Panc1 (cell line): ENCODE results near the gene FUT7. TPM values are rescaled to one million over a fixed set of nuclear protein-coding genes. Genes with fewer than 3 reads are reported as not detected.
A peak's percentile ranks its signal among the peaks of the same experiment; 100 is the strongest.

Experiments used
- ATAC-seq: fragments of 200-7000 bp; cut with Tn5 transposase; 2 replicates; pipeline ENCODE4 v1.9.1; 2020; ENCODE audit warnings: mild to moderate bottlenecking, moderate library complexity
- BruUV-seq: library from RNA; stranded (reverse); fragments of 400-500 nt; replicated peaks from 2 replicates; lab custom pipeline; 2021; lab: Mats Ljungman, UMichigan
- CTCF ChIA-PET: fragments of 300-600 bp; sonication (Branson Sonifier 250); formaldehyde crosslinking; loops from one replicate; lab custom pipeline; 2022; ENCODE audit warnings: antibody characterized with exemption; lab: Charles Lee
- POLR2A ChIA-PET: fragments of 300-600 bp; sonication (Branson Sonifier 250); formaldehyde crosslinking; loops from one replicate; lab custom pipeline; 2022; ENCODE audit warnings: antibody characterized with exemption; lab: Charles Lee
- DNase-seq: peaks from one replicate; pipeline ENCODE4 v3.0.0-alpha.2; 2010; ENCODE audit warnings: low read depth, low spot score
- H3K27ac ChIP-seq: 2 replicates; pipeline ENCODE4 v1.5.1; 2011; ENCODE audit warnings: mild to moderate bottlenecking, low read length, inconsistent platforms
- H3K27me3 ChIP-seq: fragments of 200-500 bp; sonication (Bioruptor generic); 2 replicates; pipeline ENCODE4 v1.6.0; 2014; ENCODE audit warnings: low read length, inconsistent platforms; ENCODE audit not compliant: control insufficient read depth, insufficient read depth
- H3K36me3 ChIP-seq: fragments of 200-500 bp; sonication (Bioruptor generic); 2 replicates; pipeline ENCODE4 v1.5.1; 2014; ENCODE audit warnings: inconsistent platforms, mild to moderate bottlenecking, low read length, moderate library complexity; ENCODE audit not compliant: control insufficient read depth, insufficient read depth
- H3K4me1 ChIP-seq: 2 replicates; pipeline ENCODE4 v1.5.1; 2011; ENCODE audit warnings: inconsistent platforms, mild to moderate bottlenecking, low read length, moderate library complexity; ENCODE audit not compliant: control insufficient read depth, insufficient read depth
- H3K4me3 ChIP-seq, 2 experiments: 2 replicates each; pipeline ENCODE4 v1.5.1; 2011 to 2012; ENCODE audit warnings: low read depth in 2 of 2, low read length in 2 of 2, mild to moderate bottlenecking in 2 of 2, inconsistent platforms in 1 of 2, moderate library complexity in 1 of 2
- H3K9me3 ChIP-seq: fragments of 200-500 bp; sonication (Bioruptor generic); 2 replicates; pipeline ENCODE4 v1.5.1; 2014; ENCODE audit warnings: low read depth, mild to moderate bottlenecking, inconsistent platforms, low read length, moderate library complexity; ENCODE audit not compliant: control insufficient read depth, insufficient read depth
- POLR2AphosphoS5 ChIP-seq: IDR thresholded peaks from 2 replicates; pipeline ENCODE4 v1.6.1; 2012; ENCODE audit warnings: mild to moderate bottlenecking, low read depth, low read length, moderate library complexity
- SIN3A ChIP-seq: IDR thresholded peaks from 2 replicates; pipeline ENCODE4 v1.6.1; 2012; ENCODE audit warnings: low read depth, mild to moderate bottlenecking, low read length, moderate library complexity, borderline replicate concordance; ENCODE audit not compliant: insufficient read depth
- TCF7L2 ChIP-seq: IDR thresholded peaks from 2 replicates; pipeline ENCODE4 v1.6.1; 2011; ENCODE audit warnings: mild to moderate bottlenecking, low read depth, low read length, inconsistent platforms
- in situ Hi-C: cut with HindIII; loops from 2 replicates; pipeline ENCODE4 v1.10.0; 2016; ENCODE audit warnings: low sequenced_read_pairs, low pct_unique_long_range_greater_than_20kb
- intact Hi-C: fragments of 100-400 bp; cut with micrococcal nuclease; formaldehyde crosslinking; loops from one replicate; pipeline ENCODE4 v1.10.0; 2022; ENCODE audit not compliant: unreplicated experiment
- total RNA-seq: library from RNA; stranded (reverse); gene quantifications from one replicate; pipeline ENCODE4 v1.2.1, GENCODE V29; 2021; ENCODE audit not compliant: unreplicated experiment
- TF ChIP-seq, protein P1 (sequence below): fragments of 450-650 bp; IDR thresholded peaks from 2 replicates; pipeline ENCODE4 v1.5.1; 2017; ENCODE audit warnings: mild to moderate bottlenecking
- TF ChIP-seq, protein P2 (sequence below), 2 experiments: IDR thresholded peaks; 2 replicates each; pipeline ENCODE4 v1.6.1; 2011 to 2012; ENCODE audit warnings: low read depth in 2 of 2, control low read depth in 1 of 2, low read length in 1 of 2, mild to moderate bottlenecking in 1 of 2, moderate library complexity in 1 of 2; ENCODE audit not compliant: insufficient read depth in 1 of 2

FUT7 gene
- total RNA-seq, 1 experiment from 2014 or later: not detected

DNA sequence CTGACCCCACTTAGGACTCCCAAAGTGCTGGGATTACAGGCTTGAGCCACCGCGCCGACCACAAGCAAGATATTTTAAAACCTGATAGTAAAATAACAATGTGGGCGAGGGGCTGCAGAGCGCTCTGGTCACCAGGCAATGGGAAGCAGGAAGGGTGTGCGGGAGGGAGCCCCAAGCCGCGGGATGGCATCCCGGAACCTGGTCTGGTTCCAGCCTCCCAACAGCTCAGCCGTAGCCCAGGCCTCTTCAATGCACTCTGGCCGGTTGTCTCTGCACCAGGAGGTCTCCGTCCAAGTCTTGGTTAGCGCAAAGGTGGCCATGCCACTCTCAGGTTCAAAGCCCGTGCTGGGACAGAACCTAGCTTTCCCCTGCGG lies 44.7 kb upstream of the FUT7 start:
- H3K9me3 ChIP-seq: no peaks in the 10 kb centered on the region
- in situ Hi-C loops: no loop called here
- H3K27ac ChIP-seq: peak overlapping the region; percentile 59; the same call in 1 of the 2 replicates
- ATAC-seq: peak; percentile 25
- TF ChIP-seq TCF7L2: no peak
- TF ChIP-seq, protein P1, sequence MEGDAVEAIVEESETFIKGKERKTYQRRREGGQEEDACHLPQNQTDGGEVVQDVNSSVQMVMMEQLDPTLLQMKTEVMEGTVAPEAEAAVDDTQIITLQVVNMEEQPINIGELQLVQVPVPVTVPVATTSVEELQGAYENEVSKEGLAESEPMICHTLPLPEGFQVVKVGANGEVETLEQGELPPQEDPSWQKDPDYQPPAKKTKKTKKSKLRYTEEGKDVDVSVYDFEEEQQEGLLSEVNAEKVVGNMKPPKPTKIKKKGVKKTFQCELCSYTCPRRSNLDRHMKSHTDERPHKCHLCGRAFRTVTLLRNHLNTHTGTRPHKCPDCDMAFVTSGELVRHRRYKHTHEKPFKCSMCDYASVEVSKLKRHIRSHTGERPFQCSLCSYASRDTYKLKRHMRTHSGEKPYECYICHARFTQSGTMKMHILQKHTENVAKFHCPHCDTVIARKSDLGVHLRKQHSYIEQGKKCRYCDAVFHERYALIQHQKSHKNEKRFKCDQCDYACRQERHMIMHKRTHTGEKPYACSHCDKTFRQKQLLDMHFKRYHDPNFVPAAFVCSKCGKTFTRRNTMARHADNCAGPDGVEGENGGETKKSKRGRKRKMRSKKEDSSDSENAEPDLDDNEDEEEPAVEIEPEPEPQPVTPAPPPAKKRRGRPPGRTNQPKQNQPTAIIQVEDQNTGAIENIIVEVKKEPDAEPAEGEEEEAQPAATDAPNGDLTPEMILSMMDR: no peak
- TF ChIP-seq, protein P2, sequence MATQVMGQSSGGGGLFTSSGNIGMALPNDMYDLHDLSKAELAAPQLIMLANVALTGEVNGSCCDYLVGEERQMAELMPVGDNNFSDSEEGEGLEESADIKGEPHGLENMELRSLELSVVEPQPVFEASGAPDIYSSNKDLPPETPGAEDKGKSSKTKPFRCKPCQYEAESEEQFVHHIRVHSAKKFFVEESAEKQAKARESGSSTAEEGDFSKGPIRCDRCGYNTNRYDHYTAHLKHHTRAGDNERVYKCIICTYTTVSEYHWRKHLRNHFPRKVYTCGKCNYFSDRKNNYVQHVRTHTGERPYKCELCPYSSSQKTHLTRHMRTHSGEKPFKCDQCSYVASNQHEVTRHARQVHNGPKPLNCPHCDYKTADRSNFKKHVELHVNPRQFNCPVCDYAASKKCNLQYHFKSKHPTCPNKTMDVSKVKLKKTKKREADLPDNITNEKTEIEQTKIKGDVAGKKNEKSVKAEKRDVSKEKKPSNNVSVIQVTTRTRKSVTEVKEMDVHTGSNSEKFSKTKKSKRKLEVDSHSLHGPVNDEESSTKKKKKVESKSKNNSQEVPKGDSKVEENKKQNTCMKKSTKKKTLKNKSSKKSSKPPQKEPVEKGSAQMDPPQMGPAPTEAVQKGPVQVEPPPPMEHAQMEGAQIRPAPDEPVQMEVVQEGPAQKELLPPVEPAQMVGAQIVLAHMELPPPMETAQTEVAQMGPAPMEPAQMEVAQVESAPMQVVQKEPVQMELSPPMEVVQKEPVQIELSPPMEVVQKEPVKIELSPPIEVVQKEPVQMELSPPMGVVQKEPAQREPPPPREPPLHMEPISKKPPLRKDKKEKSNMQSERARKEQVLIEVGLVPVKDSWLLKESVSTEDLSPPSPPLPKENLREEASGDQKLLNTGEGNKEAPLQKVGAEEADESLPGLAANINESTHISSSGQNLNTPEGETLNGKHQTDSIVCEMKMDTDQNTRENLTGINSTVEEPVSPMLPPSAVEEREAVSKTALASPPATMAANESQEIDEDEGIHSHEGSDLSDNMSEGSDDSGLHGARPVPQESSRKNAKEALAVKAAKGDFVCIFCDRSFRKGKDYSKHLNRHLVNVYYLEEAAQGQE (IDR thresholded peaks at IDR 0.05; ENCODE audit: insufficient read depth in 1 of 2, low read depth in 2 of 2, low read length in 1 of 2): no peak
- TF ChIP-seq SIN3A: no peak
- TF ChIP-seq POLR2AphosphoS5: no peak
- no peaks in the 10 kb centered on the region; the same call in 1 of the 2 replicates for H3K36me3 ChIP-seq
- POLR2A ChIA-PET: no interaction called here
- peak overlapping the region; percentile 29 to 34 for H3K4me3 ChIP-seq
- DNase-seq: no peak
- H3K4me1 ChIP-seq: no peaks in the 10 kb centered on the region
- no peaks in the 10 kb centered on the region for H3K27me3 ChIP-seq
- CTCF ChIA-PET: interaction anchor here (1.2 kb wide), 1 partner anchor 9 kb away, joined by 5 read pairs; no protein-coding TSS in a partner anchor
- BruUV-seq: no TSS peak
- intact Hi-C loops: no loop called here

- intact Hi-C loops (no loop called here), in situ Hi-C loops (no loop called here)
- TF ChIP-seq, protein P1: no peak
- TF ChIP-seq TCF7L2 (no peak), POLR2AphosphoS5 (no peak), SIN3A (no peak)
- TF ChIP-seq, protein P2 (IDR thresholded peaks at IDR 0.05; ENCODE audit: insufficient read depth in 1 of 2, low read depth in 2 of 2, low read length in 1 of 2): no peak
- H3K4me1 ChIP-seq: no peaks in the 10 kb centered on the region
- no peak for DNase-seq
- H3K27ac ChIP-seq: no peak overlapping the region
- CTCF ChIA-PET: no interaction called here
- H3K27me3 ChIP-seq: no peaks in the 10 kb centered on the region
- H3K9me3 ChIP-seq: no peaks in the 10 kb centered on the region
- no peak for ATAC-seq
- no TSS peak for BruUV-seq
- H3K4me3 ChIP-seq: no peak overlapping the region
- H3K36me3 ChIP-seq: no peaks in the 10 kb centered on the region; the same call in 1 of the 2 replicates
- POLR2A ChIA-PET: no interaction called here
Measured at GRCh38 chr9:137075275-137075775, 43.4 kb upstream of the FUT7 start.
